DMS153 (cell line): ENCODE measurements around the gene SPRED2.

Experiments used
- DNase-seq: peaks from one replicate; lab custom pipeline; 2025; lab: John Stamatoyannopoulos, UW

The SPRED2 gene

GRCh38 chr2:65432227-65433190 is at the start of gene SPRED2:
Gene SPRED2 (minus strand): TSS chr2:65432599. CDS start chr2:65431987, 612 bp downstream.
- DNase-seq = peak; percentile 90

GRCh38 chr2:65481961-65482360 is 49.6 kb upstream of the SPRED2 start:
- DNase-seq = no peak

- no peak for DNase-seq
These were observed 47.1 kb upstream of the SPRED2 start for GRCh38 chr2:65479524-65479923.

GRCh38 chr2:65478498-65479135 is 46.2 kb upstream of the SPRED2 start:
- no peak for DNase-seq

GRCh38 chr2:65477590-65477989 is 45.2 kb upstream of the SPRED2 start:
- no peak for DNase-seq

- no peak for DNase-seq
These were observed 44.4 kb upstream of the SPRED2 start for GRCh38 chr2:65476778-65477177.

- DNase-seq = no peak
These were observed 42.6 kb upstream of the SPRED2 start for GRCh38 chr2:65475000-65475399.

GRCh38 chr2:65473045-65473444 is 40.6 kb upstream of the SPRED2 start:
- DNase-seq = no peak

GRCh38 chr2:65471409-65471808 is 39.0 kb upstream of the SPRED2 start:
- no peak for DNase-seq

GRCh38 chr2:65466551-65466950 is 34.2 kb upstream of the SPRED2 start:
- no peak for DNase-seq

GRCh38 chr2:65465857-65466256 is 33.5 kb upstream of the SPRED2 start:
- no peak for DNase-seq

- no peak for DNase-seq
These were observed 32.7 kb upstream of the SPRED2 start for GRCh38 chr2:65465124-65465523.

GRCh38 chr2:65464604-65465003 is 32.2 kb upstream of the SPRED2 start:
- DNase-seq = no peak

- no peak for DNase-seq
These were observed 26.6 kb upstream of the SPRED2 start for GRCh38 chr2:65458999-65459398.

GRCh38 chr2:65456886-65457285 is 24.5 kb upstream of the SPRED2 start:
- DNase-seq = no peak

- DNase-seq = no peak
These were observed 23.7 kb upstream of the SPRED2 start for GRCh38 chr2:65456064-65456463.

GRCh38 chr2:65453916-65454315 is 21.5 kb upstream of the SPRED2 start:
- DNase-seq = no peak

GRCh38 chr2:65452150-65452895 is 19.9 kb upstream of the SPRED2 start:
- no peak for DNase-seq

GRCh38 chr2:65450810-65451209 is 18.4 kb upstream of the SPRED2 start:
- DNase-seq = no peak

GRCh38 chr2:65450393-65450792 is 18.0 kb upstream of the SPRED2 start:
- DNase-seq = no peak

GRCh38 chr2:65443509-65444186 is 11.2 kb upstream of the SPRED2 start:
- DNase-seq = no peak

GRCh38 chr2:65442420-65443020 is 10.1 kb upstream of the SPRED2 start:
- no peak for DNase-seq
